ENCODE data around the gene DIP2C.

DNA sequence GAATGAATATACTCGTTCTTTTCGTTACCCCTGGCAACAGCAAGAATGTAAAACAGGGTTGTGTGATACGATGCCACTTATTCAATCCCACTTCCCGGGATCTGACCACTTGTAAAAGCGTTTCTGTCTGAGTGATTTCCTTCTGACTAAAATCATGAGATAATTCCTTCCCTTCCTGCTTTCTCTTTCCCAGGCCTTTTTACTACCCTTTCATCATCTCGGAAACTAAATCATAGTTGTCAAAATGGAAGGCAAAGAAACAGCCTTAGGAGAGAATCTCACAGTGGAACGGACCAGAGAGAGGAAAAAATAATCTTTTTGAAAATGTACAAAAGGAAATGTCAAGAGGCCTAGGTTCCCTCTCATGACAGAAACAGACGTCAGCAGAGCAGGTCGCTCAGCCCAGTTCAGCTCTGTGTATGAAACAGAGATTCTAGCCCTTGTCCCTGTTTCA lies 29.8 kb downstream of the DIP2C start:
- TF ChIP-seq CTCF (conservative IDR thresholded peaks at IDR 0.05; ENCODE audit: low read length) (no peak), EZH2phosphoT487 (IDR thresholded peaks at IDR 0.05; ENCODE audit: borderline replicate concordance) (no peak)

All from Loucy (cell line).